BJ (cell line): ENCODE results near the gene ITGAX. TPM values are rescaled to one million over a fixed set of nuclear protein-coding genes. Genes with fewer than 3 reads are reported as not detected.

ENCODE experiments used
- CTCF ChIA-PET: fragments of 350-600 bp; formaldehyde crosslinking; extraction: SDS; loops from one replicate; lab custom pipeline; 2021; ENCODE audit warnings: antibody characterized with exemption, inconsistent platforms; lab: Yijun Ruan, JAX
- POLR2A ChIA-PET: fragments of 300-600 bp; sonication (Branson Sonifier 250); formaldehyde crosslinking; extraction: SDS; loops from one replicate; lab custom pipeline; 2021; ENCODE audit warnings: antibody characterized with exemption; lab: Charles Lee
- DNase-seq: peaks from one replicate; pipeline ENCODE4 v3.0.0-alpha.2; 2011; ENCODE audit warnings: low read depth
- H3K27me3 ChIP-seq: 2 replicates; pipeline ENCODE4 v1.6.0; 2011; ENCODE audit warnings: low read length; ENCODE audit not compliant: control insufficient read depth, insufficient read depth
- H3K36me3 ChIP-seq: 2 replicates; pipeline ENCODE4 v1.5.1; 2011; ENCODE audit warnings: low read length; ENCODE audit not compliant: control insufficient read depth, insufficient read depth
- H3K4me3 ChIP-seq: 2 replicates; pipeline ENCODE4 v1.5.1; 2011; ENCODE audit warnings: low read depth, mild to moderate bottlenecking, control low read depth, low read length
- CTCF ChIP-seq: IDR thresholded peaks from 2 replicates; pipeline ENCODE4 v1.5.1; 2011; ENCODE audit warnings: low read depth, mild to moderate bottlenecking, control low read depth, inconsistent platforms, low read length, moderate library complexity; ENCODE audit not compliant: insufficient read depth
- polyA plus RNA-seq: library from polyadenylated mRNA; depleted of rRNA; stranded (reverse); fragments of >200 nt; gene quantifications from 2 replicates; pipeline ENCODE4 v1.2.3, GENCODE V29; 2011

ITGAX gene
- polyA plus RNA-seq, 1 experiment = not detected

- no peak for DNase-seq
- H3K4me3 ChIP-seq = no peak overlapping the region
- ChIA-PET POLR2A (no interaction called here), CTCF (interaction anchor here (0.5 to 1.3 kb wide), 3 partner anchors 16 to 146 kb away, joined by 3 read pairs; no protein-coding TSS in a partner anchor)
- no peaks in the 10 kb centered on the region for H3K36me3 ChIP-seq
- TF ChIP-seq CTCF = no peak
- H3K27me3 ChIP-seq = peaks cover 1% of the 10 kb centered on the region
Observed at GRCh38 chr16:31385680-31386079, 30.7 kb downstream of the ITGAX start.

DNA sequence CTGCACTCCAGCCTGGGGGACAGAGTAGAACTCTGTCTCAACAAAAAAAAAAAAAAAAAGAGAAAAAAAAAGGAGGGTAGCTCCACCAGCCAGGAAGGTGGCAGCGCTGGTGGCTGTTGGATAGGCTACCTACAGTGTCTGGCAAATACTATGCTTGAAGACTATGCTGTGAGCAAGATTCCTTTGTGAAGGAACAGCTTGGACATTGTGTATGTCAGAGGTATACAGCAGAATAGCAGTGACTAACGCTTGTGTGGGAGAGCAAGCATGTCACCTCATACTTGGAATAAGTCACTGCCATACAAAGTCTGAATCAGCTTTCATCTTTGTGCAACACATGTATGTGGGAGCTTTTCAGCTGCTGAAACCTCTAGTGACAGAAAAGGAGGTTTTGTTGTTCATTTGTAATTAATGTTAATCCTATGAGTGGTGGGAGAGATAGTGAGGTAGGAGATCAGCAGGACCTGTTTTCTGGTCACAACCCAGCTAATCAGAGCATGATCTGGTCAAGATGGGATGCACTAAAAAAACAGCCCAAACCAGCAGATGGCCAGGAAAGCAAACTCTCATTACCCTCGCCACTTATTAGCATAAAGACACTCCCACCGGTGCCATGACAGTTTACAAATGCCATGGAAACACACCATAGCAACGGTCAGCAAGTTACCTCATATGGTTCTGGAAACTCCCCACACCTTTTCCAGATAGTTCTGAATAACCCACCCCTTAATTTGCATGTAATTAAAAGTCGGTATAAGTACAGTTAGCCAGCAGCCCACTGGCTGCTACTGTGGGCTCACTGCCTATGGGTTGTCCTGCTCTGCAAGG is 31.4 kb downstream of the ITGAX start:
- no peak overlapping the region for H3K4me3 ChIP-seq
- ChIA-PET CTCF (interaction anchor here (0.5 to 1.3 kb wide), 4 partner anchors 10 to 146 kb away, joined by 3 read pairs; no protein-coding TSS in a partner anchor), POLR2A (no interaction called here)
- no peak for TF ChIP-seq CTCF
- H3K36me3 ChIP-seq = no peaks in the 10 kb centered on the region
- peaks cover 1% of the 10 kb centered on the region for H3K27me3 ChIP-seq
- DNase-seq = no peak

DNA sequence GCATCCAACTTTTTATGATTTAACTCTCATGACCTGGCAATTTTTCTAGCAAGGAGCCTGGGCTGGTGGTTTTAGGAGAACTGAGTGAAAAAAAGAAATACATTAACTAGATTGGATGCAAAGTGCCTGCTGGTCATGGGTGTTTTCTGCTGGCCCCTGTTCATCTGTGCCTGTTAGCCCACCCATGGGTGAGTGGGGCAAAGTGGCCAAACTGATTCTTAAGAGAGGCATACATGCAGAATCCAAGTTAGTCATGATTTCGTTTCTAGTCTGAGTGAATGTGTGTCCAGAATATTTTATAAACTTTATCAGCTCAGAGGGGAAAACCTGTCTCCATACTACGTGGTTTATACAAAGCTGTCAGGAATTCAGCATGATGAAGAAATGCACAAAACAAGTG is 33.6 kb downstream of the ITGAX start:
- no peaks in the 10 kb centered on the region for H3K36me3 ChIP-seq
- no peak for TF ChIP-seq CTCF
- POLR2A ChIA-PET = no interaction called here
- peaks cover 1% of the 10 kb centered on the region for H3K27me3 ChIP-seq
- CTCF ChIA-PET = no interaction called here
- no peak for DNase-seq
- H3K4me3 ChIP-seq = no peak overlapping the region

GRCh38 chr16:31390504-31391041 is 35.6 kb downstream of the ITGAX start:
- Histone ChIP-seq H3K4me3 (no peak overlapping the region), H3K36me3 (no peaks in the 10 kb centered on the region), H3K27me3 (peaks cover 1% of the 10 kb centered on the region; the same call in 1 of the 2 replicates)
- POLR2A ChIA-PET = no interaction called here
- TF ChIP-seq CTCF = no peak
- DNase-seq = no peak
- CTCF ChIA-PET = no interaction called here

- DNase-seq = no peak
- ChIA-PET CTCF (interaction anchor here (0.6 kb wide), 1 partner anchor 10 kb away, joined by 5 read pairs; no protein-coding TSS in a partner anchor), POLR2A (no interaction called here)
- Histone ChIP-seq H3K36me3 (no peaks in the 10 kb centered on the region), H3K4me3 (no peak within 1 kb of the TSS), H3K27me3 (peaks cover 1% of the 10 kb centered on the region; the same call in 1 of the 2 replicates)
- no peak for TF ChIP-seq CTCF
Observed at GRCh38 chr16:31393056-31393455, 38.1 kb downstream of the ITGAX start, which contains the start of gene ITGAD. ITGAD (plus strand) TSS chr16:31393335; CDS start chr16:31393361, 26 bp downstream.
